ENCODE measurements around the gene MYO18A. TPM values are rescaled to one million over a fixed set of nuclear protein-coding genes. Genes with fewer than 3 reads are reported as not detected.
"Not testable (repeated sequence)": the region's sequence is repeated elsewhere in the genome, so short reads cannot be mapped to it uniquely, and the experiment has no call there.

The MYO18A gene
- total RNA-seq, 4 donors from 2014 or later = 46.7 to 82.7 (median 64.6) TPM

DNA sequence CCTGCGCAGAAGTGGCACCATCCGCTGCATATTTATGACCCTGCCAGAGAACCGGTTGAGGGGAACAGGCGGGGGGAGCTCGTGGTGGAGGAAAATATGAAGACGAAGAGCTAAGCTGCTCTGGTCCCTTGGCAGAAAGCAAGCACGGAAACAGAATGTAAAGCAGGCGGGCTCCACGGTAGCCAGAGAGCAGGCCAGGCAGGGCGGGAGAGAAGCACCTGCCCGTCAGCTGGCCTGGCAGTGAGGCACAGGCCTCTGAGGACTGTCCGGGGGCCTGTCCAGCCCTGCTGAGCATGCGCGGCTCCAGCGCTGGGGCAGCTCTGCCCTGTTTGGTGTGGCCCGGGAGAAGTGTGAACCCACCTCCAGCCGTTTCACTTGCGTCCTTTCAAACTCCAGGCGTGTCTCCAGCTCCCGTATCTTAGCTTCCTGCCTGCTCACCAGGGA is 90.6 kb downstream of the MYO18A start:
- TF ChIP-seq POLR2AphosphoS5 (IDR thresholded peaks at IDR 0.05) (no peak), POLR2A (IDR thresholded peaks at IDR 0.05; ENCODE audit: low read depth) (no peak), EP300 (IDR thresholded peaks at IDR 0.05) (no peak)
- TF ChIP-seq, protein P1, sequence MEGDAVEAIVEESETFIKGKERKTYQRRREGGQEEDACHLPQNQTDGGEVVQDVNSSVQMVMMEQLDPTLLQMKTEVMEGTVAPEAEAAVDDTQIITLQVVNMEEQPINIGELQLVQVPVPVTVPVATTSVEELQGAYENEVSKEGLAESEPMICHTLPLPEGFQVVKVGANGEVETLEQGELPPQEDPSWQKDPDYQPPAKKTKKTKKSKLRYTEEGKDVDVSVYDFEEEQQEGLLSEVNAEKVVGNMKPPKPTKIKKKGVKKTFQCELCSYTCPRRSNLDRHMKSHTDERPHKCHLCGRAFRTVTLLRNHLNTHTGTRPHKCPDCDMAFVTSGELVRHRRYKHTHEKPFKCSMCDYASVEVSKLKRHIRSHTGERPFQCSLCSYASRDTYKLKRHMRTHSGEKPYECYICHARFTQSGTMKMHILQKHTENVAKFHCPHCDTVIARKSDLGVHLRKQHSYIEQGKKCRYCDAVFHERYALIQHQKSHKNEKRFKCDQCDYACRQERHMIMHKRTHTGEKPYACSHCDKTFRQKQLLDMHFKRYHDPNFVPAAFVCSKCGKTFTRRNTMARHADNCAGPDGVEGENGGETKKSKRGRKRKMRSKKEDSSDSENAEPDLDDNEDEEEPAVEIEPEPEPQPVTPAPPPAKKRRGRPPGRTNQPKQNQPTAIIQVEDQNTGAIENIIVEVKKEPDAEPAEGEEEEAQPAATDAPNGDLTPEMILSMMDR (IDR thresholded peaks at IDR 0.05) = no peak
- H3K4me3 ChIP-seq = no peak overlapping the region
- H3K36me3 ChIP-seq = peaks cover 71 to 99% (median 98%) of the 10 kb centered on the region in 4 donors
- 76% methylated on average over 20 of the region's 20 CpGs for WGBS
- intact Hi-C loops (cut with DNase I) = no loop called here
- H3K9me3 ChIP-seq = no peaks in the 10 kb centered on the region
- no peak for DNase-seq (ENCODE audit: extremely low spot score)
- H3K27me3 ChIP-seq = no peaks in the 10 kb centered on the region
- peaks cover 0 to 4% (median 0%) of the 10 kb centered on the region in 4 donors for H3K4me1 ChIP-seq
- no peak overlapping the region for H3K27ac ChIP-seq (replicated peaks in 1 of 4)

DNA sequence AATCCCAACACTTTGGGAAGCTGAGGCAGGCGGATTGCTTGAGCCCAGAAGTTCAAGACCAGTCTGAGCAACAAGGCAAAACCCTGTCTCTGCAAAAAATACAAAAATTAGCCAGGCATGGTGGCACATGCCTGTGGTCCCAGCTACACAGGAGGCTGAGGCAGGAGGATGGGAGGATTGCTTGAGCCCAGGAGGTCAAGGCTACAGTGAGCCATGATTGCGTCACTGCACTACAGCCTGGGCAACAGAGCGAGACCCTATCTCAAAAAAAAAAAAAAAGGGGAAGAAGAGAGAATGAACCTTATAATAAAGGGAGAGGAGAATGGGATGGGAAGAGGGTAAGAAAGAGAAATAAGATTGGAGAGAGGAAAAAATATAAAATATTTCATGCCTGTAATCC is 91.4 kb downstream of the MYO18A start:
- H3K9me3 ChIP-seq; DNase-seq (ENCODE audit: extremely low spot score); H3K4me1 ChIP-seq; intact Hi-C loops (cut with DNase I); H3K4me3 ChIP-seq; H3K27me3 ChIP-seq; H3K27ac ChIP-seq (replicated peaks in 1 of 4): not testable (repeated sequence)
- H3K36me3 ChIP-seq = peaks cover 67 to 98% (median 94%) of the 10 kb centered on the region in 4 donors
- WGBS = 93% methylated on average over 3 of the region's 3 CpGs

DNA sequence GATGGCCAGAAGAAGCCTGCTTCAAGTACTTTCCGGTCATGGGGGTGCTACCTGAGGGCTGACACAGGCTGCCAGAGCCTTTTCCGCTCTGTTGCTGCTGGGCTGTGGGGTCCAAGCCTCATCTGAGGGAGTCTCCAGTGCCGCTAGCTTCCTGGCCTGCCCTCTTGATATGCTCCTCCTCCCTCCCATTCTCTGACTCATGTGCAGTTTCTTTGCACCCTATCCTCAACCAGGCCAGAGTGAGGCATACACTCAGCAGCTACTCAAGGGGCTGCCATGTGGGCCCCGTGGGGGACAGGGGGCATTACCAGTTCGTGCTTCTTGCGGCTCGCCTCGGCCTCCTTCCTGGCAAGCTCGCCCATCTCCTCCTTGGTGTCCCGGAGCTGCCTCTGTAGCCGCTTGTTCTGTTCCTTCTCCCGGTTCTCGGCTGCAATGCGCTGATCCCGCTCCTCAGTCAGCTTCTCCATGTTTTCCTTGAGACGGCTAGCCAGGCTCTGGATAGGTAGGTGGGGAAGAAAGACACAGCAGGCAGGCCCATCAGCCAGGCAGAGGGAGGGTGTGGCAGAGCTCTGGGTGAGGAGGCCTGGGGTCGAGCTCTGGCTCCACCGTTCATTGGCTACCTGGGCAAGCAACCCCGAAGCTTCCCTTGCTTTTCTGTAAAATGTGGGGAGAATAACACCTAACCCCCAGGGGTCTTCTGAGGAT is 93.4 kb downstream of the MYO18A start:
- intact Hi-C loops (cut with DNase I) = no loop called here
- Histone ChIP-seq H3K4me1 (peaks cover 0 to 5% (median 0%) of the 10 kb centered on the region in 4 donors), H3K27me3 (no peaks in the 10 kb centered on the region), H3K27ac (replicated peaks in 1 of 4) (no peak overlapping the region), H3K36me3 (peaks cover 47 to 97% (median 91%) of the 10 kb centered on the region in 4 donors), H3K4me3 (no peak overlapping the region), H3K9me3 (no peaks in the 10 kb centered on the region)
- WGBS = 94% methylated on average over 11 of the region's 19 CpGs
- no peak for DNase-seq (ENCODE audit: extremely low spot score)
- TF ChIP-seq POLR2A (IDR thresholded peaks at IDR 0.05; ENCODE audit: low read depth) = no peak
- no peak for TF ChIP-seq POLR2AphosphoS5 (IDR thresholded peaks at IDR 0.05)
- TF ChIP-seq, protein P1 (IDR thresholded peaks at IDR 0.05) = no peak
- TF ChIP-seq EP300 (IDR thresholded peaks at IDR 0.05) = no peak

DNA sequence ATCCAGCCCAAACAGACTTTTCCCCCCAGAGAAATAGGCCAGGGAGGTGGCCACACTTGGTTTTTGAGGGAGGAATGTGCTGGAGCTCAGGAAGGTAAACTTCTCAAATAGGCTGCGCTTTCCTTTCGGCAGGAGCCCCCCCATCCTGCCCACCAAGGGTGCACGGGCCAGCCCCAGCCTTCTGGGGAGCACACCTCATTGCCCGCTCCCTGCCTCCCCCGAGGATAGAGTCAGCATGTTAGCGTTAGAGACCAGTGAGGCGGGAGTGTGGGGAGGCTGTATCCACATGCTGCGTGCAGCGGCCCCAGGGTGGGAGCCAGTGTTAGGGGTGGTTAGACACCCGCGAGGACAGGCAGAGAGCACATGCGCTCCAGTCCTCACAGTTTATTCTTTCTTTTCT is 95.0 kb downstream of the MYO18A start:
- 88% methylated on average over 12 of the region's 12 CpGs for WGBS
- no peak for TF ChIP-seq EP300 (IDR thresholded peaks at IDR 0.05)
- no peak for TF ChIP-seq POLR2A (IDR thresholded peaks at IDR 0.05; ENCODE audit: low read depth)
- no peak for TF ChIP-seq POLR2AphosphoS5 (IDR thresholded peaks at IDR 0.05)
- TF ChIP-seq, protein P1 (IDR thresholded peaks at IDR 0.05) = no peak
- H3K4me3 ChIP-seq = no peak overlapping the region
- H3K27me3 ChIP-seq = no peaks in the 10 kb centered on the region
- intact Hi-C loops (cut with DNase I) = no loop called here
- peaks cover 0 to 5% (median 0%) of the 10 kb centered on the region in 4 donors for H3K4me1 ChIP-seq
- DNase-seq (ENCODE audit: extremely low spot score) = no peak
- peaks cover 44 to 97% (median 91%) of the 10 kb centered on the region in 4 donors for H3K36me3 ChIP-seq
- H3K9me3 ChIP-seq = no peaks in the 10 kb centered on the region
- no peak overlapping the region for H3K27ac ChIP-seq (replicated peaks in 1 of 4)

DNA sequence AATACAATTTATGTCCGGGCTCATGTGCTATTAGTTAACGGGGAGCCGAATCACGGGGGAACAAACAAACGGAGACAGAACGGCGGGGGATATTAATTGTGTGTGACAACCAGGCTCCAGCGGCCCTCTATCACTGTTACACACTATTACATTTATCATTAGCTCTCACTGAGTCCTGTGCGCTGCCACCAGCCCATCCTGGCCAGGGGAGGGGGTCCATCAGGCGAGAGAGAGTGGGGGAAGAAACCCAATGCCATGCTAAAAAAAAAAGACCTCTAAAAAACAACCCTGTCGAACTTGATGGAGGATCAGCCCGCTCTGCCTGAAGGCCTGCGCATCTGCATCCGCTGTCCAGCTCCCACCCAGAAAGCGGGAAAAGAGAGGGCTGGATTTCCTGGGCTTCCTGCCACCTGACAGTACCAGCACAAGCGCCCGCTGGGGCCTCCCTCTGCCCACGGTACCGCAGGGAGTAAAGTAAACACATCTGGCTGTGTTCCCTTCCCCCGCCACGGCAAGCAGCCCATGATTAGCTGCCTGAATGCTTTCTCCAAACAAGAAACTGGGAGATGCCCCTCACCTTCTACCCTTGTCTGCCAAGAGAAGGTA is 95.6 kb downstream of the MYO18A start:
- intact Hi-C loops (cut with DNase I) = no loop called here
- H3K36me3 ChIP-seq = peaks cover 42 to 97% (median 91%) of the 10 kb centered on the region in 4 donors
- no peak for DNase-seq (ENCODE audit: extremely low spot score)

More for the DNA sequence above, 95.6 kb downstream of the MYO18A start:
- no peak overlapping the region for H3K27ac ChIP-seq (replicated peaks in 1 of 4)
- H3K4me3 ChIP-seq = no peak overlapping the region
- H3K27me3 ChIP-seq = no peaks in the 10 kb centered on the region
- no peak for TF ChIP-seq POLR2A (IDR thresholded peaks at IDR 0.05; ENCODE audit: low read depth)
- TF ChIP-seq POLR2AphosphoS5 (IDR thresholded peaks at IDR 0.05) = no peak
- TF ChIP-seq, protein P1 (IDR thresholded peaks at IDR 0.05) = no peak
- TF ChIP-seq EP300 (IDR thresholded peaks at IDR 0.05) = no peak
- 75% methylated on average over 21 of the region's 21 CpGs for WGBS
- peaks cover 0 to 5% (median 0%) of the 10 kb centered on the region in 4 donors for H3K4me1 ChIP-seq
- no peaks in the 10 kb centered on the region for H3K9me3 ChIP-seq

Measured in esophagus muscularis mucosa (tissue), 4 donors.